Esophagus (tissue), 2 donors: Measurements from ENCODE around the gene PLEKHA6. TPM values are rescaled to one million over a fixed set of nuclear protein-coding genes. Genes with fewer than 3 reads are reported as not detected.

ENCODE experiments used
- H3K27ac ChIP-seq, 2 donors: one replicate each; pipeline ENCODE4 v1.5.1; 2013; ENCODE audit warnings: low read depth in 2 of 2, mild to moderate bottlenecking in 2 of 2, inconsistent platforms in 1 of 2, low read length in 1 of 2, moderate library complexity in 1 of 2
- H3K27me3 ChIP-seq, 2 donors: one replicate each; pipeline ENCODE4 v1.6.1; 2013; ENCODE audit warnings: low read length in 2 of 2, control low read depth in 1 of 2, mild to moderate bottlenecking in 1 of 2; ENCODE audit not compliant: insufficient read depth in 2 of 2, control insufficient read depth in 1 of 2
- H3K36me3 ChIP-seq, 2 donors: one replicate each; pipeline ENCODE4 v1.6.1; 2013; ENCODE audit warnings: low read length in 1 of 2; ENCODE audit not compliant: control insufficient read depth in 2 of 2, insufficient read depth in 2 of 2
- H3K4me1 ChIP-seq, 2 donors: one replicate each; pipeline ENCODE4 v1.6.1; 2013; ENCODE audit warnings: low read length in 1 of 2; ENCODE audit not compliant: control insufficient read depth in 2 of 2, insufficient read depth in 2 of 2
- H3K4me3 ChIP-seq, 2 donors: one replicate each; pipeline ENCODE4 v1.5.1; 2013; ENCODE audit warnings: low read length in 2 of 2, mild to moderate bottlenecking in 2 of 2, low read depth in 1 of 2, moderate library complexity in 1 of 2
- H3K9me3 ChIP-seq, 2 donors: one replicate each; pipeline ENCODE4 v1.6.1; 2013; ENCODE audit warnings: mild to moderate bottlenecking in 2 of 2, low read depth in 1 of 2, low read length in 1 of 2, moderate library complexity in 1 of 2; ENCODE audit not compliant: control insufficient read depth in 2 of 2, insufficient read depth in 1 of 2
- WGBS, 2 donors: extraction: QIAGEN DNeasy Blood & Tissue Kit; methylation state at CpG; one replicate each; pipeline ENCODE4 v1.1.7; 2013; 5-methylcytosine and 5-hydroxymethylcytosine counted together
- polyA plus RNA-seq, 2 donors: library from polyadenylated mRNA; stranded (reverse); fragments of 200-250 nt; gene quantifications; one replicate each; pipeline ENCODE4 v1.2.3, GENCODE V29; 2013
- donor health status: healthy with polysubstance abuse.
- donor health status: Bipolar disorder and iron deficiency.

The PLEKHA6 gene
- polyA plus RNA-seq, 2 donors, result 11.0 to 36.3 TPM

DNA sequence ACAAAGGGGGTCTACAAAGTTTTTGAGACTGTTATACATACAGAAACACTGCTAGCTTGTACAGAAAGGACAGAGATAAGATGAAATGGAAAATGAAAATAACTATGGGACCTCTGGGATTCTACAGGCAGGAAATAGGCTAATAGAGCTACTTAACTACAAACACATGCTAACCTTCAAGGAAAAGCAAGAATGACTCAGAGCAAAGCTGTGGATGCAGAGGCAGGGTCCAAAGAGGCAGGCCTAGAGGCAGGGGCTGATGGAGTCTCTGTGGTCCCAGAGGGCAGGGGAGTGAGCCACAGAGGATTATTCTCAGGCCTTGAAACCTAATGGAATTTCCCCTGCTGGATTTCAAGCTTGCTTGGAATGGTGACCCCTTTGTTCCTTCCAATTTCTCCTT lies 127.2 kb downstream of the PLEKHA6 start:
- H3K27ac ChIP-seq, result no peak overlapping the region
- H3K27me3 ChIP-seq, result no peaks in the 10 kb centered on the region
- no peaks in the 10 kb centered on the region for H3K9me3 ChIP-seq
- H3K4me3 ChIP-seq, result no peak overlapping the region
- H3K4me1 ChIP-seq, result no peaks in the 10 kb centered on the region
- H3K36me3 ChIP-seq, result peaks cover 0 to 18% of the 10 kb centered on the region in 2 donors

DNA sequence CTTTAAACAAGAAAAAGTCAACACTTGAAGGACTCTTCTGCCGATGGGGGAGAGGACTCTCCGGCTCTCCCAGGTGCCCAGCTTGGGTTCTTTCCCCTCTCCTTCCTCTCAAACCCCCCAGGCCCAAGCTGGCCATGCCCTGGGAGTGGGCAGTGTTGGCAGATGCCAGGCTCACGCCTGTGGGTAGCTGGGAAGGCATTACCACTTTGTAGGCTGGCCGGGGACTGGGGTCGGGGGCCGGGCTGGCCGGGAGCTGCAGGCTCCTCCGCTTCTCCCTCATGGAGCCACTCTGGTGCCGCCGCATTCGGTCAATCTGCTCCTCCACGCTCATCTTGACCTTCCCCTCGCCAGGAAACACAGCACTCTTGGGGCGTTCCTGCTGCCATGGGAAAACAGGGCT lies 129.5 kb downstream of the PLEKHA6 start:
- H3K9me3 ChIP-seq, result no peaks in the 10 kb centered on the region
- H3K4me1 ChIP-seq, result peaks cover 0 to 8% of the 10 kb centered on the region in 2 donors
- no peaks in the 10 kb centered on the region for H3K27me3 ChIP-seq
- WGBS, 2 donors, result 91 to 93% methylated on average over 14 of the region's 14 CpGs
- H3K36me3 ChIP-seq, result peaks cover 0 to 18% of the 10 kb centered on the region in 2 donors
- H3K27ac ChIP-seq, result no peak overlapping the region
- no peak overlapping the region for H3K4me3 ChIP-seq

DNA sequence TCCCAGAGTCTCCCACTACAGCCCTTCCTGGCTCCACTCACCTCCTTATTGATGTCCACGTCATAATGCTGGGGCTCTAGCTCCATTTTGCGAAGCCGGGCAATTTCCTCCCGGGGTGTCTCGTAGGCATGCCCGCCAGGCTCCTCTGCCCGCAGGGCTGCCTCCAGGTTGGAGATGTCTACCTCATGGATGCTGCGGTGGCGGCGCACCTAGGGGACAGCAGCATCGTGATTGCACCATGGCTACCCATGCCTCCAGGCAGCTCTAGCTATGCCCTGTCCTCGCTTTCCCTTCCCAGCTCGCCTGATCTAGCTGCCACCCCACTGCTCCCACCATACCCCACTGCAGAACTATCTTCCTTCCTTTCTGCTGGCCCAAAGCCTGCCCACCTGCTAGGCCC lies 130.8 kb downstream of the PLEKHA6 start:
- Histone ChIP-seq H3K9me3 (no peaks in the 10 kb centered on the region), H3K36me3 (peaks cover 0 to 18% of the 10 kb centered on the region in 2 donors), H3K4me3 (no peak overlapping the region), H3K4me1 (peaks cover 0 to 8% of the 10 kb centered on the region in 2 donors), H3K27ac (no peak overlapping the region), H3K27me3 (no peaks in the 10 kb centered on the region)
- 91 to 97% methylated on average over 13 of the region's 13 CpGs for WGBS, 2 donors

DNA sequence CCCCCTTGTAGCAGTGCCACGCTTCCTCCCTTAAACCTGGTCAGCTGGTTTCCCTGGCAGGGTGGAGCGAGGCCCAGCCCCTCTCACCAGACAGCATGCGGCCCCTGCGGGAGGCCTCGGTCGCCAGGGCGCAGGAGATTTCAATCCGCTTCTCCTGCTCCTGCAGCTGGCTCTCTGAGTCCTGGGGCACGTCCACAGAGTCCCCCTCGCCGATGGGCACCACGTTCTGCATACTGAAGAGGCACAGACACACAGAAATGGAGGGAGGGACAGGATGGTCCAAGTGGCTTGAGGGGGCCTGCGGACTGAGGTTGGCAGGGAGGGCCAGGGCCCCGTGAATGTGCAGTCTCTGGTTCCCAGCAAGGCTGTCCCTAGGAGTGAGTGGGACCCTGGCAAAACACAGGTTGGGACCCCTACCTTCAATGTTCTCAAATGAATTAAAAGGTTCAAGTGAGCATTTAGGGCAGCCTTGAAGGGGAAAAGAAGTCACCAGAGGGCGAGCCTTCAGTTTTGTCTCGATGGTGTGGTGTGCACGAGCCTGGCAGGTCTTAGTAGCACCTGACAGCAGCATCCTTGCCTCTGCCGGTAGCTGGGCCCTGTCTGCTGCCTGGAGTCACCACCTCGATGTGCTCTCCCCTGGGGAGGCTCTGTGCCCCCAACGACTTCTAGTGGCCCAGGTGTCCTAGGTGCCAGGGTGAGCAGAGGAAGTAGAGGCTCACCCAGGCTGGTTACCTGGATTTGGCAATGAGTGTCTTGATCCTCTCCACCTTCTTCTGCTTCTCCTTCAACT lies 131.5 kb downstream of the PLEKHA6 start:
- H3K27ac ChIP-seq, result no peak overlapping the region
- H3K27me3 ChIP-seq, result no peaks in the 10 kb centered on the region
- peaks cover 0 to 8% of the 10 kb centered on the region in 2 donors for H3K4me1 ChIP-seq
- H3K4me3 ChIP-seq, result no peak overlapping the region
- 86 to 88% methylated on average over 20 of the region's 20 CpGs for WGBS, 2 donors
- H3K36me3 ChIP-seq, result peaks cover 0 to 19% of the 10 kb centered on the region in 2 donors
- no peaks in the 10 kb centered on the region for H3K9me3 ChIP-seq

DNA sequence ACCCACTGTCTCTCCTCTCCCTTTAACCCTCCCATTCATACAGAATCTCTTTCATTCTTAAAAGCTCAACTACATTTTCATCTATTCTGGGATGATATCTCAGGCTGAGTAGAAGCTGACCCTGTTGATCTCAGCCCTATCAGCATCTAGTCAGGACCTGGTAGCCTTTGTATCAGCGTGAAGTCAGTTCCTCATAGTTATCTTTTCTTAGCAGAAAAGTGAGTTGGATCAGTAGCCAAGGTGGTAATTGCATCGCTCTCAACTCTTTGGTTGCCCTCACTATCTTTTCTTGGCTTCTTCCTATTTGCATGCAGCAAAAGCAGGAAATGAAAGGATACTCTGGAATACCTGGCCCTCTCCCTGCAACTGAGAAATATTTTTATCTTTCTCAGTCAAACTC lies 132.4 kb downstream of the PLEKHA6 start:
- Histone ChIP-seq H3K27ac (no peak overlapping the region), H3K9me3 (no peaks in the 10 kb centered on the region), H3K27me3 (no peaks in the 10 kb centered on the region), H3K36me3 (peaks cover 0 to 21% of the 10 kb centered on the region in 2 donors), H3K4me1 (peaks cover 0 to 8% of the 10 kb centered on the region in 2 donors), H3K4me3 (no peak overlapping the region)
- WGBS, 2 donors, result 84 to 96% methylated on average over 2 of the region's 2 CpGs

DNA sequence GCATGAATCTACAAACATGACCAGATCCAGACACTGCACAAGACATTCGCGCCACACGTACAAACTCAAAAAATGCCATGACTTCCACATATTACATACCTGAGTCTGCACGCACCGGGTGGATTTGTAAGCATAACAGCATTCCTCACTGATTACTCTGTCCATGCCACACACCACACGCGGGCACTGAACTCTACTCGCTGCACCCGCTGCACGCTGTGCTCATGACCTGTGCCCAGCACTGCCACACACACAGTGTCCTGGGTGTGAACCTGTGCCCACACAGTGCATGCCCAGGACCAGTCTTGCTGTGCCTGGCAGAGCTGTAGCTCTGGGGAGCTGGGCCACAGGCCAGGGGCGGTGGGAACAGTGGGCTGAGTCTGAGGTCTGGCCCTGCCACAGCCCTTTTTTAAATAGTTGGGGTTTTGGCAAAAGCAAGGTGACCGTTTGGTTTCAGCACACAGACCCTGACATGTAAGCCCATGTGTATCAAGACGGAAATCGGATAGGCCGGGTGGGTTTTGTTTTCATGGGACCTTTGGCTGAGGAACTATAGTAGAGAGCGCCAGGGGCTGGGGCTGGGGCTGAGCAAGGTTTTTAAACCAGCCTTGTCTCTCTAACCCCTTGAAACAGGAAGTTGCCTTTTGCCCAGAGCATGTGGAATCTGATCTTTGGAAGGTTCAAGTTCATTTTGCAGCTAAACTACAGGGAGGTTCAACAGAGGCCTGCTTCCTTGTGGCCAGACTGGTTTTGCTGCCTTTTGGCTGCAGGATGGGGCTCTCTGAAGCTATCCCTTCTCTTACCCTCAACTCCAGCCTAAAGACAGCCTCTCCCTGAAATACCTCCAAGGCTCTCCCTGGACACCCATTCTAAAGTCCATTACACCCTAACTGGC lies 133.6 kb downstream of the PLEKHA6 start:
- H3K4me3 ChIP-seq, result no peak overlapping the region
- H3K9me3 ChIP-seq, result no peaks in the 10 kb centered on the region
- WGBS, 2 donors, result 60 to 69% methylated on average over 16 of the region's 16 CpGs
- H3K4me1 ChIP-seq, result peaks cover 0 to 8% of the 10 kb centered on the region in 2 donors
- H3K27me3 ChIP-seq, result no peaks in the 10 kb centered on the region
- H3K27ac ChIP-seq, result peak overlapping the region in 1 of 2 donors; percentile 34
- peaks cover 0 to 30% of the 10 kb centered on the region in 2 donors for H3K36me3 ChIP-seq

DNA sequence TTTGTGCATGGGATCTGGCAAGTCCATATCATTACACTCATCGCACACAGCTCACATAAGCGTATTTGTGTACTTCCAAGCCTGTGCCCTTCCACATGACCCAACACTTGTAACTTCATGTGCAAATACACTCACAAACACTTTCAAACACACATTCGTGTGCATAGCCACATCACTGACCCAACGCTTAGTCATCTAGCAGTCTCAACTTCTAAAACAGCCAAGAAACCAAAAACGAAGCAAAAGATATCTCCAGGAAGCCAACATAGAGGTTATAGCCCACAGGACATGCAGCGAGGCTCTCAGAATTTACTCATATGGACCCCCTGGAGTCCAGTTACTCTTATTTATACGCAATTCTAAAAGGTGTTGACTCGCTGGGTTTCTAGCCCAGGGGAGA lies 135.1 kb downstream of the PLEKHA6 start:
- no peaks in the 10 kb centered on the region for H3K27me3 ChIP-seq
- H3K36me3 ChIP-seq, result peaks cover 0 to 28% of the 10 kb centered on the region in 2 donors
- peaks cover 0 to 8% of the 10 kb centered on the region in 2 donors for H3K4me1 ChIP-seq
- H3K27ac ChIP-seq, result no peak overlapping the region
- H3K9me3 ChIP-seq, result no peaks in the 10 kb centered on the region
- 82 to 89% methylated on average over 8 of the region's 8 CpGs for WGBS, 2 donors
- no peak overlapping the region for H3K4me3 ChIP-seq

DNA sequence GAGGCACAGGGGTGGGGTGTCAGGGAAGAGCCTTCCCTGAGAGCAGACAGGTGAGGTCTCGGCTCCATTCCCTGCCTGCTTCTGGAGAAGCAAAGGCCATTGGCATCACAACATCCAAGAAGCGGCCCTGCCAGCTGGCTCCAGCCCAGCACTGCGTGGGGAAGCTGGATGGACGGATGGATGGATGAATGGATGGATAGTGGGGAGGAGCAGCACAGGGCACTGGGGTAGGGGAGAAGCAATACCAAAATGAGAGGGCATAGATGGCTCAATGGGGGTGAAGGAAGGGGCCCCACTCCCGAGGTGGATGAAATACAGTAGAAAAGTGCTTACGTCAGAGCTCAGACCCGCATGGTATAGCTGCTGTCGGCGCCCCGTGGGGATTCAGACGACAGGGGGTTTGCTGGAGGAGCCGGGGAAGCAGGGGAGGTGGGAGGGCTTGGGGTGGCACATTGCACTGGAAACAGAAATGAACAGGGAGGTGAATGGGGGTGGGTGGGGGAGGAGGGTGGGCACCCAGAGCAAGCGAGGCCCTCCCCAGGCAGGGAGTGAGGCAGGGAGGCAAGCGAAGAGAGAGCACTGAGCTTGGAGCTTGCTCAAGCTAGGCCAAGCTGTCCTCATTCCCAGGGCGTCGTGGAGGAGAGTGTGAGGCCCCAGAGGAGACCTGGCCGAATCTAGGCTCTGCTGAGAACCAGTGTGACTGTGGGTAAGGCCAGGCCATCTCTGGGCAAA lies 136.4 kb downstream of the PLEKHA6 start:
- H3K4me3 ChIP-seq, result no peak overlapping the region
- no peaks in the 10 kb centered on the region for H3K27me3 ChIP-seq
- H3K4me1 ChIP-seq, result peaks cover 0 to 8% of the 10 kb centered on the region in 2 donors
- H3K36me3 ChIP-seq, result peaks cover 0 to 20% of the 10 kb centered on the region in 2 donors
- no peak overlapping the region for H3K27ac ChIP-seq
- no peaks in the 10 kb centered on the region for H3K9me3 ChIP-seq
- WGBS, 2 donors, result 87% methylated on average over 17 of the region's 17 CpGs

DNA sequence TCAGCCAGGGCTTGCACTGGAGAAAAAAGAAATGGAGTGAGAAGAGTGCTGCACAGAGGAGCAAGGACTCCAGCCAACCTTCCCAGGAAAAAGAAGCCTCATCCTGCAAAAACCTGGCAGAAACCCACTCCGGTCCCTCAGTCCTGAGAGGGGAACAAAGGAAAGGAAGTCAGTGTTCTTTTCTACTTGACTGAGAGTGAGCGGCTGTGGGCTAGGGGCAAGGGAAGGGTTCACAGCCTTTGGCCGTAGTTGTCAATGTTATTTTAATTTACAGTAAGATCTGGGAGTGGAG lies 137.0 kb downstream of the PLEKHA6 start:
- Histone ChIP-seq H3K27ac (no peak overlapping the region), H3K4me1 (peaks cover 0 to 8% of the 10 kb centered on the region in 2 donors), H3K36me3 (peaks cover 0 to 14% of the 10 kb centered on the region in 2 donors), H3K4me3 (no peak overlapping the region), H3K9me3 (no peaks in the 10 kb centered on the region), H3K27me3 (no peaks in the 10 kb centered on the region)
- WGBS, 2 donors, result 79 to 92% methylated on average over 3 of the region's 3 CpGs
